Rectal smooth muscle tissue (tissue), 1 donor: ENCODE measurements around the gene MACROD2.

Experiments used
- H3K27ac ChIP-seq: one replicate; pipeline ENCODE4 v1.7.0; 2013; ENCODE audit warnings: low read depth, low read length, inconsistent platforms
- H3K27me3 ChIP-seq: one replicate; pipeline ENCODE4 v1.7.0; 2013; ENCODE audit warnings: low read length; ENCODE audit not compliant: control insufficient read depth, insufficient read depth
- H3K36me3 ChIP-seq: one replicate; pipeline ENCODE4 v1.7.0; 2013; ENCODE audit warnings: low read length; ENCODE audit not compliant: control insufficient read depth, insufficient read depth
- H3K4me1 ChIP-seq: one replicate; pipeline ENCODE4 v1.7.0; 2013; ENCODE audit warnings: low read length; ENCODE audit not compliant: control insufficient read depth, insufficient read depth
- H3K4me3 ChIP-seq: one replicate; pipeline ENCODE4 v1.7.0; 2013; ENCODE audit warnings: low read length
- H3K9ac ChIP-seq: one replicate; pipeline ENCODE4 v1.7.0; 2013; ENCODE audit warnings: low read length

MACROD2 gene

GRCh38 chr20:14984768-14985622, 989.7 kb downstream of the MACROD2 start:
- no peaks in the 10 kb centered on the region for H3K27me3 ChIP-seq
- H3K27ac ChIP-seq: no peak overlapping the region
- H3K36me3 ChIP-seq: no peaks in the 10 kb centered on the region
- no peak overlapping the region for H3K4me3 ChIP-seq
- no peaks in the 10 kb centered on the region for H3K4me1 ChIP-seq
- no peak overlapping the region for H3K9ac ChIP-seq

- no peak overlapping the region for H3K4me3 ChIP-seq
- no peak overlapping the region for H3K27ac ChIP-seq
- no peaks in the 10 kb centered on the region for H3K36me3 ChIP-seq
- no peaks in the 10 kb centered on the region for H3K27me3 ChIP-seq
- H3K9ac ChIP-seq: no peak overlapping the region
- no peaks in the 10 kb centered on the region for H3K4me1 ChIP-seq
These were observed 990.8 kb downstream of the MACROD2 start for GRCh38 chr20:14986026-14986655.

DNA sequence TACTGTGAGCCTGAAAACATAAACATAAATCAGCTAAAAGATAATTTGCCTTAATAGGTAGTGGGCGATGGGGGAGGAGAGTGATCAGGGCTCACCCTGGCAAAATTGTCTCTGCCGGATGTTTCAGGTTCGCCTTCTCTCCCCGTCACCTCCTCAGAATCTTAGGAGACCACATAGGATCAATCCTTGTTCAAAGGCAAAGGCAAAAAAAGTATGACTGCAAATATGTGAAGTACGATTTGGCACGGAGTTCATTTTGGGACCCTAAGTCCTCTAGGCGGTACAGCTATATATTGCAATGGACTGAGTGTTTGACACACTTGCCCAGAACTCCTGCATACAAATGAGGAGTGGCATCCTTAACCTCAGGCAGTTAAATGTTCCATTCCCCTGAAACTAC, 991.3 kb downstream of the MACROD2 start:
- H3K27me3 ChIP-seq: no peaks in the 10 kb centered on the region
- no peak overlapping the region for H3K4me3 ChIP-seq
- no peak overlapping the region for H3K9ac ChIP-seq
- H3K27ac ChIP-seq: no peak overlapping the region
- no peaks in the 10 kb centered on the region for H3K4me1 ChIP-seq
- H3K36me3 ChIP-seq: no peaks in the 10 kb centered on the region

DNA sequence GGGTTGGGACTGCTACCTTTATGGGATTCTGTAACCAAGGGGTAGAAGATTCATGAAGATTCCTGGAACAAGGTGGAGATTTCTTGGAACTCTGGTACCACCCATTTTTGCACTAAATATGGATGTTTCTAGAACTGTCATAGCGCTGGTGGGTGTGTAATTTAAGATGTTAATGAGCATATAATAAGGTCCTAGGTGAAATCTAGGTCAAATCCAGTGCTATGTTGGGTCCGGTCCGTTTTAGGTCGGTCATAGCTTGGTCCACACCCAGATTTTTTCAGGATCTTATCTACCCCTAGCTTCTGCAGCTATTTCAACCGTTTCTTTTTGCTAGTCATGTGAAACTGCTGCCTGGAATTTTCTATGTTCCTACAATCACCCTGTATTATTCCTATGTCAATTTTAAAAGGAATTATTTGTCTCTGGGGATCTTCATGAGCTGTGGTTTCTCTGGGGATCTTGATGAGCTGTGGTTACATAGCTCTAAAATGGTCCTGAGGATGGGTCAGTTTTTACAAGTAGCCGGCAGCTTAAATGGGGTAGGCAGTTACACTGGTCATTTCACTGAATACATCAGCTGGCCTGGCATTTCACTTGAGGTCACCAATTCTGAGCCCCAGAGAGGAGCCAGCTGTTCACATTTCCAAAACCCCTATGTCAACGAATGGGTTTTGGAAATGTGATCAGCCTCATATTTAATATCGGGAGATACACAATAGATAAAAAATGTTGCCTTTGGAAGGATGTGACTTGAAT, 994.4 kb downstream of the MACROD2 start:
- Histone ChIP-seq H3K4me3 (no peak overlapping the region), H3K27me3 (no peaks in the 10 kb centered on the region), H3K36me3 (no peaks in the 10 kb centered on the region), H3K27ac (no peak overlapping the region), H3K9ac (no peak overlapping the region), H3K4me1 (no peaks in the 10 kb centered on the region)

- Histone ChIP-seq H3K9ac (no peak overlapping the region), H3K4me1 (no peaks in the 10 kb centered on the region), H3K4me3 (no peak overlapping the region), H3K27me3 (no peaks in the 10 kb centered on the region), H3K27ac (no peak overlapping the region), H3K36me3 (no peaks in the 10 kb centered on the region)
These were observed 995.7 kb downstream of the MACROD2 start for GRCh38 chr20:14991023-14991422.

- H3K36me3 ChIP-seq: no peaks in the 10 kb centered on the region
- no peak overlapping the region for H3K9ac ChIP-seq
- no peak overlapping the region for H3K4me3 ChIP-seq
- H3K27me3 ChIP-seq: no peaks in the 10 kb centered on the region
- no peak overlapping the region for H3K27ac ChIP-seq
- H3K4me1 ChIP-seq: no peaks in the 10 kb centered on the region
These were observed 996.8 kb downstream of the MACROD2 start for GRCh38 chr20:14992153-14992552.

- Histone ChIP-seq H3K4me1 (no peaks in the 10 kb centered on the region), H3K36me3 (no peaks in the 10 kb centered on the region), H3K9ac (no peak overlapping the region), H3K4me3 (no peak overlapping the region), H3K27ac (no peak overlapping the region), H3K27me3 (no peaks in the 10 kb centered on the region)
These were observed 997.6 kb downstream of the MACROD2 start for GRCh38 chr20:14992961-14993360.

DNA sequence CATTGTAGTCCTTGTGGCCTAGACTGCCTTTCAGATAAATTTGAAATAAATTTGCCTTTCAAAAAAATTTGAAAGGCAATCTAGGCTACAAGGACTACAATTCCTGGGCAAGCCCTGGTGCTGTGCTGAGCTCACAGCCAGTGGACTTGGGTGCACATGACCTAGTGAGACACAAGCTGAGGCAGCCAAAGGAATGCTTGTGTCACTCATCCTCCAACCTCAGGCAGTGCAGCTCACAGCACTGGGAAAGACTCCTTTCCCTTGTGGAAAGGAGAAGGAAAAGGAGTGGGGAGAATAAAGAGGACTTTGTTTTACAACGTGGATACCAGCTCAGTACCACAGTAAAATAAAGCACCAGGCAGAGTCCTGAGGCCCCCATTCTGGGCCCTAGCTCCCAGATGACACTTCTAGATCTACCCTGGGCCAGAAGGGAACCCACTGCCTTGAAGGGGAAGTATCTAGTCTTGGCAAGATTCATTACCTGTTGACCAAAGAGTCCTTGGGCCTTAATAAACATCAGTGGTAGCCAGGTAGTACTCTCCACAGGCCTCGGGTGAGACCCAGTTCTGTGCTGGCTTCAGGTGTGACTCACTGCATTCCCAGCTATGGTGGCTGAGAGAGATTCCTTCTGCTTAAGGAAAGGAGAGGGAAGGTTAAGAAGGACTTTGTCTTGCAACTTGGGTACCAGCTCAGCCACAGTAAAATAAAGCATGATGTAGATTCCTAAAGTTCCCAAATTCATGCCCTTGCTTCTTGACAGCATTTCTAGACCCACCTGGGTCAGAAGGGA, 1001.8 kb downstream of the MACROD2 start:
- no peak overlapping the region for H3K27ac ChIP-seq
- no peaks in the 10 kb centered on the region for H3K27me3 ChIP-seq
- H3K4me3 ChIP-seq: no peak overlapping the region
- H3K4me1 ChIP-seq: no peaks in the 10 kb centered on the region
- H3K9ac ChIP-seq: no peak overlapping the region
- H3K36me3 ChIP-seq: no peaks in the 10 kb centered on the region

- Histone ChIP-seq H3K9ac (no peak overlapping the region), H3K4me3 (no peak overlapping the region), H3K4me1 (no peaks in the 10 kb centered on the region), H3K27me3 (no peaks in the 10 kb centered on the region), H3K27ac (no peak overlapping the region), H3K36me3 (no peaks in the 10 kb centered on the region)
These were observed 1002.5 kb downstream of the MACROD2 start for GRCh38 chr20:14997791-14998190.

GRCh38 chr20:15005300-15005986, 1010.1 kb downstream of the MACROD2 start:
- Histone ChIP-seq H3K4me1 (no peaks in the 10 kb centered on the region), H3K9ac (no peak overlapping the region), H3K27ac (no peak overlapping the region), H3K36me3 (no peaks in the 10 kb centered on the region), H3K4me3 (no peak overlapping the region), H3K27me3 (no peaks in the 10 kb centered on the region)

GRCh38 chr20:15011631-15012030, 1016.3 kb downstream of the MACROD2 start:
- no peaks in the 10 kb centered on the region for H3K4me1 ChIP-seq
- no peak overlapping the region for H3K9ac ChIP-seq
- H3K27ac ChIP-seq: no peak overlapping the region
- H3K27me3 ChIP-seq: no peaks in the 10 kb centered on the region
- H3K4me3 ChIP-seq: no peak overlapping the region
- H3K36me3 ChIP-seq: no peaks in the 10 kb centered on the region
